Transverse colon (tissue), 3 donors: Measurements from ENCODE around the gene CEACAM6.

Source experiments
- POLR2A ChIP-seq: fragments of 450-650 bp; IDR thresholded peaks from one replicate; pipeline ENCODE4 v1.6.1; 2016; ENCODE audit warnings: antibody characterized with exemption, mild to moderate bottlenecking, moderate library complexity
- TF ChIP-seq, protein P1 (sequence below), 5 experiments: fragments of 200-600 bp in 3 of 5; fragments of 450-650 bp in 2 of 5; sonication (generic) in 3 of 5; IDR thresholded peaks; 1 replicate in 2 of 5; 2 replicates in 3 of 5; pipeline ENCODE4 v1.5.1; 2016 to 2017; ENCODE audit warnings: antibody characterized with exemption in 5 of 5, inconsistent platforms in 3 of 5, mild to moderate bottlenecking in 2 of 5, moderate library complexity in 1 of 5

DNA sequence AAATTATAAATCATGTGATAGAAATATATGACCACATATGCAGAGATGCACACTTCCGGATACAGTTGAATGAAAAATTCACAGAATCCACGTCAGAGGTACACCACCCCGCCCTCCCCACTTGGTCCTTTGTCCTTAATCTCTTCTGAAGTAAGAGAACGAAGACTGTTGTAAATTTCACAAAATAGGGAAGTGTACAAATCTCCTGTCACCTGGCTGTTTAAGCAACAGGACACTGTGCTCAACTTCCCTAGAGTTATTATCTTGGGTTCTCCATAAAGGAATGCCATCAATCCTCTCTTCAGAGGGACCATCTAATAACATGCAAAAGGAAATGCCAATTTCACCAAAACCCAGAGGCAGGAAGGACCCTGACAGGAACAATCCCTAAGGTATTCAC is 10.5 kb upstream of the CEACAM6 start:
- no peak for TF ChIP-seq POLR2A
- TF ChIP-seq, protein P1, sequence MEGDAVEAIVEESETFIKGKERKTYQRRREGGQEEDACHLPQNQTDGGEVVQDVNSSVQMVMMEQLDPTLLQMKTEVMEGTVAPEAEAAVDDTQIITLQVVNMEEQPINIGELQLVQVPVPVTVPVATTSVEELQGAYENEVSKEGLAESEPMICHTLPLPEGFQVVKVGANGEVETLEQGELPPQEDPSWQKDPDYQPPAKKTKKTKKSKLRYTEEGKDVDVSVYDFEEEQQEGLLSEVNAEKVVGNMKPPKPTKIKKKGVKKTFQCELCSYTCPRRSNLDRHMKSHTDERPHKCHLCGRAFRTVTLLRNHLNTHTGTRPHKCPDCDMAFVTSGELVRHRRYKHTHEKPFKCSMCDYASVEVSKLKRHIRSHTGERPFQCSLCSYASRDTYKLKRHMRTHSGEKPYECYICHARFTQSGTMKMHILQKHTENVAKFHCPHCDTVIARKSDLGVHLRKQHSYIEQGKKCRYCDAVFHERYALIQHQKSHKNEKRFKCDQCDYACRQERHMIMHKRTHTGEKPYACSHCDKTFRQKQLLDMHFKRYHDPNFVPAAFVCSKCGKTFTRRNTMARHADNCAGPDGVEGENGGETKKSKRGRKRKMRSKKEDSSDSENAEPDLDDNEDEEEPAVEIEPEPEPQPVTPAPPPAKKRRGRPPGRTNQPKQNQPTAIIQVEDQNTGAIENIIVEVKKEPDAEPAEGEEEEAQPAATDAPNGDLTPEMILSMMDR (IDR thresholded peaks at IDR 0.05) = no peak
